GM19372 (cell line): ENCODE measurements around the gene CDKL1.

Experiments
- ATAC-seq: cut with Tn5 transposase; IDR thresholded peaks from one replicate; pipeline ENCODE4 v1.9.1; 2021; ENCODE audit warnings: mild to moderate bottlenecking, low read depth, moderate library complexity; ENCODE audit not compliant: unreplicated experiment

Gene CDKL1

DNA sequence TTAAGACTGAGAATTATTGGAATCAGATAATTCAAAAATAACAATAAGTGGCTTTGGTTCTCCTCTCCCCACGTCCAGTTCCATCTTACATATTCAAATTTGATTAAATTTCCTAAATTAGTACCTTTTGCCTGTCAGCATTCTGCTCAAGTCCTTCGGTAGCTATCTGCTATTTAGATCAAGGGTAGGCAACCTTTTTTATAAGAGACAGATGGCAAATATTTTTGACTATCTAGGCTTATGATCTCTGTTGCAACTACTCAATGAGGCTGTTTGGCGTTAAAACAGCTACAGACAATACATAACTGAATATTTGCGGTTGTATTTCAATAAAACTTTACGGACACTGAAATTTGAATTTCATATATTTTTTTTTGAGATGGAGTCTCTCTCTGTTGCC is 106.4 kb downstream of the CDKL1 start:
- no peak for ATAC-seq

DNA sequence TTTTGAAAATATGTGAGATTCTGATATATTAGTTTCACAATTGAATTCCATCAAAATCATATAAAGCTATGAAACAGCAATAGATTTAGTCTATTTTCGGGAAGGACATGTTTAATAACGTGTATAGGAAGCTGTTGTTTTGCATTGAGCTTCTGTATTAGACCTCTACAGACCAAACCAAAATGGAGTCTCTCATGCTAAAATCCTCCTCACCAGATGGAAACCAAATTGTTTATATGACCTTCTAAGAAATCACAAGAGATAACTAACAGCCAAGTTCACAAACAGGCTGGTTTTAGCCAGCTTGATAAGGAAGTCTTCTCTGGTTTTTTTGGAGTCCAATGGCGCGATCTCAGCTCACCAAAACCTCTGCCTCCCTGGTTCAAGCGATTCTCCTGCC is 108.5 kb downstream of the CDKL1 start:
- ATAC-seq = no peak

DNA sequence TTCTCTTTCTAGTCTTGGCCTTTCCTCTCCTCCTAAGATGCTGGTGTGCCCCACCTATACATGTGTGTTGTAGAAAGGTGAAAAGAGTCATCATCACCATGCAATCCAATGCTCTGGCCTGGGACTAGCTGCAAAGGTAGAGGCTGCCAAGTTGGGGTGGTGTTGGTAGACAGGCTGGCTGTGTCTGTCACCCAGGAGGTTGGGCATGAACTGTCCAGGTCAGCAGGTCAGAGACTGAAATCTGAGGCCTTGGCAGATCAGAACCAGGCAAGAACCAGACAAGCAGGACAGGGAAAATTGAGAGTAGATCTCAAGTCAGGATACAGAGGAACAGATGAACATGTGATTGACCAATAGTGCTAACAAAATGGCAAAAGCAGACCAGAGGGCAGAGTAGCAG is 110.8 kb downstream of the CDKL1 start:
- ATAC-seq = no peak
